ENCODE results near the gene ZNF273.

DNA sequence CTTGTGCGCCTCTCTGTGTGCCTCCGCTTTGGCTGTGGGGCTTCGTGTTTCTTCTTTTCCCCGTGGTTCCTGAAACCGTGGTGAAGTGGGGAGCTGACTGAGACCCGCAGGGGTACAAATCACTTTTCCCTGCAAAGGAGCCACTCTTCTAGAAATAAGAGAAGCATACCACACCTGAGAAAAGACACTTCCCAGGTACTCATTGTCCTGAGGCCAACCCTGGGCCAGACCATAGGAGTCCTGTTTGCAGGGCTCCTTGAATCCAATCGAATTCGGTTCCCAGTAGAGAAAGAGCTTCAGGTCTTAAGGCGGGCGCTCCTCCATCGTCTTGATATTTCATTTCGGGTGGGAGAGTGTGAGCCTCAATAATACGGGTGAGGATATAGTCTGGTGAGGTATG is 32.4 kb upstream of the ZNF273 start:
- TF ChIP-seq CTCF (IDR thresholded peaks at IDR 0.05) (no peak), POLR2A (IDR thresholded peaks at IDR 0.05) (no peak), EP300 (IDR thresholded peaks at IDR 0.05) (no peak)
